Adrenal gland (tissue), 5 donors: ENCODE measurements around the gene CDKN3.
"Not testable (repeated sequence)": the region's sequence is repeated elsewhere in the genome, so short reads cannot be mapped to it uniquely, and the experiment has no call there.

Source experiments
- POLR2A ChIP-seq, 2 donors: fragments of 450-650 bp; IDR thresholded peaks; one replicate each; pipeline ENCODE4 v1.6.1; 2017; ENCODE audit warnings: antibody characterized with exemption in 2 of 2, mild to moderate bottlenecking in 2 of 2, moderate library complexity in 1 of 2
- TF ChIP-seq, protein P1 (sequence below), 6 experiments: fragments of 450-650 bp in 4 of 6; fragments of 200-600 bp in 2 of 6; sonication (generic) in 1 of 6; IDR thresholded peaks; 1 replicate in 5 of 6; 2 replicates in 1 of 6; pipeline versions ENCODE4 v1.5.1 to v1.8.0; 2016 to 2021; ENCODE audit warnings: antibody characterized with exemption in 6 of 6, mild to moderate bottlenecking in 2 of 6, moderate library complexity in 1 of 6
- donor health status: DM: no; HTN: no; CAD: no.

DNA sequence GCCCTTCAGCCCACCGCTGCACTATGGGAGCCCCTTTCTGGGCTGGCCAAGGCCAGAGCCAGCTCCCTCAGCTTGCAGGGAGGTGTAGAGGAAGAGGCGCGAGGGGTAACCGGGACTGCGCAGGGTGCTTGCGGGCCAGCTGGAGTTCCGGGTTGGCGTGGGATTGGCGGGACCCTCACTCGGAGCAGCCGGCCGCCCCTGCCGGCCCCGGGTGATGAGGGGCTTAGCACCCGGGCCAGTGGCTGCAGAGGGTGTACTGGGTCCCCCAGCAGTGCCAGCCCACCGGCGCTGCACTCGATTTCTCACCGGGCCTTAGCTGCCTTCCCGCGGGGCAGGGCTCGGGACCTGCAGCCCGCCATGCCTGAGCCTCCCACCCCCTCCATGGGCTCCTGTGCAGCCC is 46.2 kb downstream of the CDKN3 start:
- TF ChIP-seq, protein P1, sequence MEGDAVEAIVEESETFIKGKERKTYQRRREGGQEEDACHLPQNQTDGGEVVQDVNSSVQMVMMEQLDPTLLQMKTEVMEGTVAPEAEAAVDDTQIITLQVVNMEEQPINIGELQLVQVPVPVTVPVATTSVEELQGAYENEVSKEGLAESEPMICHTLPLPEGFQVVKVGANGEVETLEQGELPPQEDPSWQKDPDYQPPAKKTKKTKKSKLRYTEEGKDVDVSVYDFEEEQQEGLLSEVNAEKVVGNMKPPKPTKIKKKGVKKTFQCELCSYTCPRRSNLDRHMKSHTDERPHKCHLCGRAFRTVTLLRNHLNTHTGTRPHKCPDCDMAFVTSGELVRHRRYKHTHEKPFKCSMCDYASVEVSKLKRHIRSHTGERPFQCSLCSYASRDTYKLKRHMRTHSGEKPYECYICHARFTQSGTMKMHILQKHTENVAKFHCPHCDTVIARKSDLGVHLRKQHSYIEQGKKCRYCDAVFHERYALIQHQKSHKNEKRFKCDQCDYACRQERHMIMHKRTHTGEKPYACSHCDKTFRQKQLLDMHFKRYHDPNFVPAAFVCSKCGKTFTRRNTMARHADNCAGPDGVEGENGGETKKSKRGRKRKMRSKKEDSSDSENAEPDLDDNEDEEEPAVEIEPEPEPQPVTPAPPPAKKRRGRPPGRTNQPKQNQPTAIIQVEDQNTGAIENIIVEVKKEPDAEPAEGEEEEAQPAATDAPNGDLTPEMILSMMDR (IDR thresholded peaks at IDR 0.05): not testable (repeated sequence)
- not testable (repeated sequence) for TF ChIP-seq POLR2A (IDR thresholded peaks at IDR 0.05)
